ENCODE measurements around the gene ALPK1.
"Not testable (repeated sequence)": the region's sequence is repeated elsewhere in the genome, so short reads cannot be mapped to it uniquely, and the experiment has no call there.

ALPK1 gene

DNA sequence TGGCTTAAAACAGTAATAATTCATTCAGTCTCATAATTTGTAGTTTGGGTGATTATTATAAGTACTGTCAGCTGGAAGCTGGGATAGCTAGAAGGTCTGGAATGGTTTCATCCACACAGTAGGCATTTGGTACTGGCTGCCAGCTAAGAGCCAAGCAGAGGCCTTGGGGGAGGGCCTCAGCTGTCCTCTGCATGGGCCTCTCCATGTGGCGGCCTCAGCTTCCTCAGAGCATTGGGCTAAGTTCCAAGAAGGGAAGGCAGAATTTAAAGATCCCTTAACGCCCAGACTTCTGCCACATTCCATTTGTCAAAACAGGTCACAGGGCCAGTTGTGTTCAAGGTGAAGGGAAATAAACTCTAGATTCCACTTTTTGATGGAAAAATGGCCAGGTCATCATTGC is 125.5 kb downstream of the ALPK1 start:
- TF ChIP-seq, protein P1, sequence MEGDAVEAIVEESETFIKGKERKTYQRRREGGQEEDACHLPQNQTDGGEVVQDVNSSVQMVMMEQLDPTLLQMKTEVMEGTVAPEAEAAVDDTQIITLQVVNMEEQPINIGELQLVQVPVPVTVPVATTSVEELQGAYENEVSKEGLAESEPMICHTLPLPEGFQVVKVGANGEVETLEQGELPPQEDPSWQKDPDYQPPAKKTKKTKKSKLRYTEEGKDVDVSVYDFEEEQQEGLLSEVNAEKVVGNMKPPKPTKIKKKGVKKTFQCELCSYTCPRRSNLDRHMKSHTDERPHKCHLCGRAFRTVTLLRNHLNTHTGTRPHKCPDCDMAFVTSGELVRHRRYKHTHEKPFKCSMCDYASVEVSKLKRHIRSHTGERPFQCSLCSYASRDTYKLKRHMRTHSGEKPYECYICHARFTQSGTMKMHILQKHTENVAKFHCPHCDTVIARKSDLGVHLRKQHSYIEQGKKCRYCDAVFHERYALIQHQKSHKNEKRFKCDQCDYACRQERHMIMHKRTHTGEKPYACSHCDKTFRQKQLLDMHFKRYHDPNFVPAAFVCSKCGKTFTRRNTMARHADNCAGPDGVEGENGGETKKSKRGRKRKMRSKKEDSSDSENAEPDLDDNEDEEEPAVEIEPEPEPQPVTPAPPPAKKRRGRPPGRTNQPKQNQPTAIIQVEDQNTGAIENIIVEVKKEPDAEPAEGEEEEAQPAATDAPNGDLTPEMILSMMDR (conservative IDR thresholded peaks at IDR 0.05) = no peak
- no peak overlapping the region for H3K27ac ChIP-seq

GRCh38 chr4:112423591-112423990 is 126.4 kb downstream of the ALPK1 start:
- H3K27ac ChIP-seq = no peak overlapping the region
- TF ChIP-seq, protein P1 (conservative IDR thresholded peaks at IDR 0.05) = no peak

GRCh38 chr4:112425823-112426222 is 128.7 kb downstream of the ALPK1 start:
- TF ChIP-seq, protein P1 (conservative IDR thresholded peaks at IDR 0.05) = no peak
- peak overlapping the region; percentile 9; the same call in 1 of the 2 replicates for H3K27ac ChIP-seq

GRCh38 chr4:112426416-112426815 is 129.2 kb downstream of the ALPK1 start:
- TF ChIP-seq, protein P1 (conservative IDR thresholded peaks at IDR 0.05) = no peak
- peak overlapping the region; percentile 9; the same call in 1 of the 2 replicates for H3K27ac ChIP-seq

DNA sequence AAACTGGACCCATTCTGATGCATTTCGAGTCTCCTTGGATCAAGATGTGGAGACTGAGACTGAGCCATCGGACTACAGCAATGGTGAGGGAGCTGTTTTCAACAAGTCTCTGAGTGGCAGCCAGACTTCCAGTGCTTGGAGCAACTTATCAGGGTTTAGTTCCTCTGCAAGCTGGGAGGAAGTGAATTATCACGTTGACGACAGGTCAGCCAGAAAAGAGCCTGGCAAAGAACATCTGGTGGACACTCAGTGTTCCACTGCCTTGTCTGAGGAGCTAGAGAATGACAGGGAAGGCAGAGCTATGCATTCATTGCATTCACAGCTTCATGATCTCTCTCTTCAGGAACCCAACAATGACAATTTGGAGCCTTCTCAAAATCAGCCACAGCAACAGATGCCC is 134.0 kb downstream of the ALPK1 start:
- TF ChIP-seq, protein P1 (conservative IDR thresholded peaks at IDR 0.05) = no peak
- no peak overlapping the region for H3K27ac ChIP-seq

- H3K27ac ChIP-seq = no peak overlapping the region
- TF ChIP-seq, protein P1 (conservative IDR thresholded peaks at IDR 0.05) = no peak
These were observed 139.8 kb downstream of the ALPK1 start for GRCh38 chr4:112436987-112437386.

- not testable (repeated sequence) for H3K27ac ChIP-seq
These were observed 145.1 kb downstream of the ALPK1 start for GRCh38 chr4:112442226-112442625.

GRCh38 chr4:112448306-112449132 is 151.3 kb downstream of the ALPK1 start:
- no peak overlapping the region for H3K27ac ChIP-seq
- TF ChIP-seq, protein P1 (conservative IDR thresholded peaks at IDR 0.05) = no peak

All from VCaP (cell line).